ENCODE results near the gene IFNL1. TPM values are rescaled to one million over a fixed set of nuclear protein-coding genes. Genes with fewer than 3 reads are reported as not detected.
A peak's percentile ranks its signal among the peaks of the same experiment; 100 is the strongest.

Gene IFNL1
- total RNA-seq, 6 experiments from 2014 or later, result not detected

GRCh38 chr19:39319892-39320248 is 23.7 kb downstream of the IFNL1 start:
- intact Hi-C loops (cut with DNase I), result loop anchor here (10.0 kb wide), 1 partner anchor 115 kb away; the partner anchor contains the start of gene SYCN (in 2 of the 2)
- Histone ChIP-seq H3K27ac (no peak overlapping the region), H3K4me3 (no peak overlapping the region), H3K27me3 (no peaks in the 10 kb centered on the region), H3K4me1 (no peaks in the 10 kb centered on the region), H3K36me3 (no peaks in the 10 kb centered on the region), H3K9me3 (no peaks in the 10 kb centered on the region)
- ATAC-seq, result no peak
- DNase-seq, result no peak
- TF ChIP-seq CTCF (IDR thresholded peaks at IDR 0.05) (no peak), POLR2A (IDR thresholded peaks at IDR 0.05) (no peak)
- WGBS (ENCODE audit: insufficient coverage, low coverage, low lambda C conversion rate, missing lambda C conversion rate), result no CpG with 5 or more reads among the region's 16 CpGs

DNA sequence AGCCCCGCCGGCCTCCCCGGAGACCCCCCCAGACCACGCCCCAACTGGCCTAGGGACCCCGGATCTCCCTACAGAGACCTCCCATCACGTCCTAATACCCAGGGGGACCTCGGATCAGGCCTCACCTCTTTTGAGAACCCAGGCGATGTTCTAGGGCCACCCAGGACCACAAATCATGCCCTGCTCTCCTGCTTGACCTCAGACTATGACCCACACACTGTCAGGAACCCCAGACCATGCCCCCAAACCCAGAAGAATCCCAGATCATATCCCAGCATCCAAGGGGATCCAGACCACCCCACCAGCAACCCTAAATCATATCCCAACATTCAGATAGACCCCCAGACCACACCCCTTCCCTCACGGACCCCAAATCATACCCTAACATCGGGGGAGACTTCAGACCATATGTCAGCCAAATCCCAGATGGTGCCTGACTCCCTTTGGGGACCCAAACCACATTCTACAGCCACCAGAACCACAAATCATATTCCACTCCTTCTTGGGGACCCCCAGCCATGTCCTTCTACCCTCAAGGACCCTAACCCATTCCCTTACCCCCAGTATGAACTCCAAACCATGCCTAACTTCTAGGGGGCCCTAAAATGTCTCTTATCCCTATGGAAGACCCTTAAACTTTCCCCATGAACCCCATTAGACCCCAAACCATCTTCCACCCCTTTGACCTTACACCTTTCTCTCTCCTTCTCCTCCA is 25.1 kb downstream of the IFNL1 start:
- H3K4me3 ChIP-seq, result peak overlapping the region in 1 of 3 donors; percentile 54
- H3K27ac ChIP-seq, result no peak overlapping the region
- H3K9me3 ChIP-seq, result no peaks in the 10 kb centered on the region
- TF ChIP-seq CTCF (IDR thresholded peaks at IDR 0.05) (no peak), POLR2A (IDR thresholded peaks at IDR 0.05) (no peak)
- H3K4me1 ChIP-seq, result no peaks in the 10 kb centered on the region
- WGBS (ENCODE audit: insufficient coverage, low coverage, low lambda C conversion rate, missing lambda C conversion rate), result 50% methylated on average over 1 of the region's 10 CpGs
- intact Hi-C loops (cut with DNase I), result loop anchor here in 1 of 2 donors (10.0 kb wide), 1 partner anchor 116 kb away; the partner anchor contains the start of gene SYCN
- ATAC-seq, result no peak
- no peaks in the 10 kb centered on the region for H3K36me3 ChIP-seq
- H3K27me3 ChIP-seq, result no peaks in the 10 kb centered on the region
- no peak for DNase-seq

DNA sequence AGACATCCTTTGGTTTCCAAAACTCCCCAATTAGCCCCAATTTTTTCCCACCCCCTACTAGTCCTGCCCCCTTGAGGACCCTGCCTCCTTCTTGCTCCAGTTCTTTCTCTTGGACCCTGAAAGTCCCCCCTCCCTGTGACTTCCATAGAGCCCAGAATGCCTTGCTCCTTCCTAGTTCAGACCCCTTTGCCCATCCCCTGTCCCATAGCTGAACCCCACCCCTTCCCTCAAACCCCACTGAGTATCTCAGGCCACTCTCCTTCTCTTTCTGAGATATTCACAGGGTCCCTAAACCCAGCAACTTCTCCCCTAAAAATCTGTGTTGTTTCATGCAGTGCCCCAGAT is 25.6 kb downstream of the IFNL1 start:
- Histone ChIP-seq H3K27ac (no peak overlapping the region), H3K9me3 (no peaks in the 10 kb centered on the region), H3K36me3 (no peaks in the 10 kb centered on the region), H3K27me3 (no peaks in the 10 kb centered on the region), H3K4me1 (no peaks in the 10 kb centered on the region), H3K4me3 (no peak overlapping the region)
- TF ChIP-seq POLR2A (IDR thresholded peaks at IDR 0.05) (no peak), CTCF (IDR thresholded peaks at IDR 0.05) (no peak)
- DNase-seq (no peak), ATAC-seq (no peak)
- intact Hi-C loops (cut with DNase I), result loop anchor here in 1 of 2 donors (10.0 kb wide), 1 partner anchor 117 kb away; the partner anchor contains the start of gene SYCN

DNA sequence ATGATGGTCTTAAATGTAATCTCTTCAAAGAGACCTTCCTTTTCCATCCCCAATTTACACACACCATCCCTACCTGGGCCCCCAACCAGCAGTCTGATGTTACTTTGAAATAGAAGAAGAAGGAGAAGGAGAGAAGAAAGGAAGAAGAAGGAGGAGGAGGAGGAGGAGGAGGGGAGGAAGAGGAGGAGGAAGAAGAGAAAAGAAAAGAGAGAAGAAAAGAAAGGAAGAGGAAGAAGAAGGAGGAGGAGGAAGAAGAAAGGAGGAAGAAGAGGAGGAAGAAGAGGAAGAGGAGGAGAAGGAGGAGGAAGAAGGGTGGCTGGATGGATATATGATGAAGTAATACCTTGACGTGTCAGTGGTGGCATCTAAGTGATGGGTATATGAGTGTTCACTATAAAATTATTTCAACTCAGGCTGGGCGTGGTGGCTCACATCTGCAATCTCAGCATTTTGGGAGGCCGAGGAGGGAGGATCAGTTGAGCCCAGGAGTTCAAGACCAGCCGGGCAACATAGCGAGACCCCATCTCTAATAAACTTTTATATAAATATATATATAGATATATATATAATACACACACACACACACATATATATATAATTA is 28.1 kb downstream of the IFNL1 start:
- no peak for TF ChIP-seq CTCF (IDR thresholded peaks at IDR 0.05)
- intact Hi-C loops (cut with DNase I), result loop anchor here in 1 of 2 donors (10.0 kb wide), 1 partner anchor 120 kb away; the partner anchor contains the start of gene SYCN
- H3K27me3 ChIP-seq, result no peaks in the 10 kb centered on the region
- no peak overlapping the region for H3K4me3 ChIP-seq
- no peaks in the 10 kb centered on the region for H3K36me3 ChIP-seq
- 72% methylated on average over 5 of the region's 5 CpGs for WGBS (ENCODE audit: insufficient coverage, low coverage, low lambda C conversion rate, missing lambda C conversion rate)
- H3K27ac ChIP-seq, result no peak overlapping the region
- no peak for DNase-seq
- H3K4me1 ChIP-seq, result peaks cover 0 to 1% (median 0%) of the 10 kb centered on the region in 4 donors
- ATAC-seq, result no peak
- H3K9me3 ChIP-seq, result no peaks in the 10 kb centered on the region

Data from right lobe of liver (tissue), 6 donors.